Colonic mucosa (tissue), 4 donors: ENCODE data around the gene GNG4. TPM values are rescaled to one million over a fixed set of nuclear protein-coding genes. Genes with fewer than 3 reads are reported as not detected.
"Not testable (repeated sequence)": the region's sequence is repeated elsewhere in the genome, so short reads cannot be mapped to it uniquely, and the experiment has no call there.

Source experiments
- DNase-seq: peaks from one replicate; pipeline ENCODE4 v3.0.0-alpha.2; 2020
- H3K27ac ChIP-seq: fragments of 200-600 bp; one replicate; pipeline ENCODE4 v1.8.0; 2021
- H3K27me3 ChIP-seq: fragments of 200-600 bp; one replicate; pipeline ENCODE4 v1.8.0; 2021
- H3K36me3 ChIP-seq: fragments of 200-600 bp; one replicate; pipeline ENCODE4 v1.8.0; 2021
- H3K4me1 ChIP-seq: fragments of 200-600 bp; one replicate; pipeline ENCODE4 v1.8.0; 2021; ENCODE audit warnings: mild to moderate bottlenecking
- H3K4me3 ChIP-seq: fragments of 200-600 bp; one replicate; pipeline ENCODE4 v1.8.0; 2021
- H3K9ac ChIP-seq, 2 donors: one replicate each; pipeline ENCODE4 v1.7.0; 2013; ENCODE audit warnings: control low read depth in 2 of 2, low read depth in 2 of 2, low read length in 2 of 2
- H3K9me3 ChIP-seq: fragments of 200-600 bp; one replicate; pipeline ENCODE4 v1.8.0; 2021
- CTCF ChIP-seq: fragments of 200-600 bp; IDR thresholded peaks from one replicate; pipeline ENCODE4 v1.8.0; 2022; ENCODE audit warnings: antibody characterized with exemption, mild to moderate bottlenecking
- intact Hi-C: fragments of 100-400 bp; cut with DNase I; formaldehyde crosslinking; loops from one replicate; pipeline ENCODE4 v1.14.1; 2022
- total RNA-seq, 2 donors: library from RNA; stranded (reverse); fragmentation: NEBNext Ultra II Directional in 1 of 2; extraction: Animal tissue kit (Norgen Biotek cat#: 25700) in 1 of 2; gene quantifications; one replicate each; pipeline ENCODE4 v1.2.1, GENCODE V29; 2021
- donor health status: healthy.
- donor health status: DM: no; HTN: no; CAD: no.
- donor health status: DM: no; HTN: no; CAD: no.

Gene GNG4
- total RNA-seq, 2 donors from 2014 or later = 6.9 to 10.0 TPM

- no peak for TF ChIP-seq CTCF
Measured at GRCh38 chr1:235573880-235574279, 75.7 kb downstream of the GNG4 start.

GRCh38 chr1:235572971-235573370 is 76.6 kb downstream of the GNG4 start:
- DNase-seq, H3K27ac ChIP-seq, H3K9me3 ChIP-seq, H3K27me3 ChIP-seq, H3K9ac ChIP-seq, H3K4me3 ChIP-seq, H3K36me3 ChIP-seq, H3K4me1 ChIP-seq, intact Hi-C loops: not testable (repeated sequence)

More at GRCh38 chr1:235573880-235574279, 75.7 kb downstream of the GNG4 start:
- no peak for DNase-seq
- no peaks in the 10 kb centered on the region for H3K36me3 ChIP-seq
- no peak overlapping the region for H3K27ac ChIP-seq
- H3K9ac ChIP-seq = no peak overlapping the region
- intact Hi-C loops = no loop called here
- H3K4me3 ChIP-seq = no peak overlapping the region
- H3K9me3 ChIP-seq = no peaks in the 10 kb centered on the region
- no peaks in the 10 kb centered on the region for H3K27me3 ChIP-seq
- H3K4me1 ChIP-seq = no peaks in the 10 kb centered on the region

GRCh38 chr1:235571482-235571881 is 78.1 kb downstream of the GNG4 start:
- intact Hi-C loops = no loop called here
- TF ChIP-seq CTCF = no peak

DNA sequence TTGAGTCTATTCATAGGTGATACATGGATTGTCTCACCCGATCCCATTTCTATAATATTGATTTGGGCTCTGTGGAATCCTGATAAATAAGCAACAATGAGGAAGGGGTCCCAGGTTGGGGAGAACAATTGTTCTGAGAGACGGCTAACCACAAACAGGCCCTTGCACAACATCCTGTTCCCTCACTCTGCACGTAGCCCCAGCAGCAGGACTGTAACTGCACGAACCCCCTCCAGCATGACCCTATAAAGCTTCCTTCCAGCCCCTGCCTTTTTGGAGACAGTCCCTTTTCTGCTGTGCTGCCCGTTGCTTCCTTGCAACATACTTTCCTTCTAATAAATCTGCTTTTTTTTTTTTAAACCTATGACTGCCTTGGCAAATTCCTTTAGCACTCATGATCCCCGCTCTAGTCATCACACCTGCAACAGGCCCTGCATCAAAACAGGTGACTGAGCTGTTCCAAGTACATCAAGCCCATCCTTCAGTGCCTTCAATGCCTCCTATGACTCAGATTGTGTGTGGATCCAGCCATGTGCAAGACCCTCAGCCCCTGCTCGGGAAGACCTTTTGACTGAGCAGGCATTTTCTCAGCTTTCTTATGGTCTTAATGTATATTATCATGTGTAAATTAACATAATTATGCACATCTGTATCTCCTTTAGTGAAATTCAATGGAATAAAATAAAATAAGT is 81.6 kb downstream of the GNG4 start:
- no peak overlapping the region for H3K9ac ChIP-seq
- H3K9me3 ChIP-seq = no peaks in the 10 kb centered on the region
- no peak for DNase-seq
- no peak overlapping the region for H3K4me3 ChIP-seq
- no peak for TF ChIP-seq CTCF
- H3K27ac ChIP-seq = no peak overlapping the region
- H3K4me1 ChIP-seq = no peaks in the 10 kb centered on the region
- intact Hi-C loops = no loop called here
- no peaks in the 10 kb centered on the region for H3K36me3 ChIP-seq
- no peaks in the 10 kb centered on the region for H3K27me3 ChIP-seq

More at GRCh38 chr1:235571482-235571881, 78.1 kb downstream of the GNG4 start:
- Histone ChIP-seq H3K36me3 (no peaks in the 10 kb centered on the region), H3K4me1 (no peaks in the 10 kb centered on the region), H3K27me3 (no peaks in the 10 kb centered on the region), H3K4me3 (no peak overlapping the region), H3K9me3 (no peaks in the 10 kb centered on the region), H3K27ac (no peak overlapping the region), H3K9ac (no peak overlapping the region)
- no peak for DNase-seq

DNA sequence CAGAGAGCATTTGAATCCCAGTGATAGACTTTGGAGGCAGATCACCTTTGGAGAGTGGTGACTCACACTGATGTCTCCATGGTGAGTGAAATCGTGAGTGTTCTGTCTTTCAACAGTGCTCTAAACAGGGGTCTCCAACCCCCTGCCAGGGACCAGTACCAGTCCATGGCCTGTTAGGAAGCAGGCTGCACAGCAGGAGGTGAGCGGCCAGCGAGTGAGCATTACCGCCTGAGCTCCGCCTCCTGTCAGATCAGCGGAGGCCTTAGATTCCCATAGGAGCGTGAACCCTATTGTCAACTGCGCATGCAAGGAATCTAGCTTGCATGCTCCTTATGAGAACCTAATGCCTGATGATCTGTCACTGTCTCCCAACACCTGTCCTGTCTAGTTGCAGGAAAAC is 83.5 kb downstream of the GNG4 start:
- Histone ChIP-seq H3K4me1 (no peaks in the 10 kb centered on the region), H3K9me3 (no peaks in the 10 kb centered on the region), H3K4me3 (no peak overlapping the region), H3K27ac (no peak overlapping the region), H3K27me3 (no peaks in the 10 kb centered on the region), H3K36me3 (no peaks in the 10 kb centered on the region), H3K9ac (no peak overlapping the region)
- intact Hi-C loops = no loop called here
- TF ChIP-seq CTCF = no peak
- DNase-seq = no peak

DNA sequence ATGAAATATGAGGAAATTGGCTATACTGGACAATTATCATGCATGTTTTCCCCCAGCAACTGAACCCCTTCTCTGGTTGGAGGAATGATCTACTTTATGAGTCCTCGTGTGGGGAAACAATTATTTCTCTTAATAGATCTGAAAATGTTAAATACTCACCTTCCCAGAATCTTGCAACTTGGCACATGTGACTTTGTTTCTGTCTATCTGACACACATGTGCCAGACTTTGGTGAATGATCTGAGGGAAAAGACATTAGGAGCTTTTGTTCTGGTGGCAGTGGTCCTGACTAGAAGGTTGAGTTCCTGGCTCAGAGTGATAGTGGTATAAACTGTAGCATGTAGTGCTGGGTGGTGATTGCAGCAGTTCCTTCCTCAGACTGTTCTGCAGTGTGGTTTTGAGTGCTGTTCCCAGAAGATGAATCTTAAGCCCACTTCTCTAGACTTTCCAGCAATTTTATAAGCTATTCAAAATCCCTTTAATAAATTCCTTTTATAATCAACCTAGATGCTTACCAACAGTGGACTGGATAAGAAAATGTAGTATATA is 86.0 kb downstream of the GNG4 start:
- no peaks in the 10 kb centered on the region for H3K9me3 ChIP-seq
- H3K4me1 ChIP-seq = no peaks in the 10 kb centered on the region
- H3K36me3 ChIP-seq = no peaks in the 10 kb centered on the region
- TF ChIP-seq CTCF = no peak
- H3K9ac ChIP-seq = no peak overlapping the region
- H3K4me3 ChIP-seq = no peak overlapping the region
- H3K27ac ChIP-seq = no peak overlapping the region
- H3K27me3 ChIP-seq = no peaks in the 10 kb centered on the region
- intact Hi-C loops = no loop called here
- DNase-seq = no peak
